ENCODE data around the gene MSL2. TPM values are rescaled to one million over a fixed set of nuclear protein-coding genes. Genes with fewer than 3 reads are reported as not detected.
"Not testable (repeated sequence)": the region's sequence is repeated elsewhere in the genome, so short reads cannot be mapped to it uniquely, and the experiment has no call there.

The MSL2 gene
- total RNA-seq, 1 donor from 2014 or later = 16.5 TPM

GRCh38 chr3:136236109-136236508, 40.0 kb upstream of the MSL2 start:
- Histone ChIP-seq H3K4me3 (no peak overlapping the region), H3K36me3 (no peaks in the 10 kb centered on the region), H3K4me1 (no peaks in the 10 kb centered on the region), H3K9me3 (no peaks in the 10 kb centered on the region), H3K27me3 (no peaks in the 10 kb centered on the region), H3K27ac (no peak overlapping the region)
- no peak for DNase-seq (ENCODE audit: low spot score in 2 of 2)
- intact Hi-C loops (cut with DNase I) = no loop called here
- TF ChIP-seq, protein P1, sequence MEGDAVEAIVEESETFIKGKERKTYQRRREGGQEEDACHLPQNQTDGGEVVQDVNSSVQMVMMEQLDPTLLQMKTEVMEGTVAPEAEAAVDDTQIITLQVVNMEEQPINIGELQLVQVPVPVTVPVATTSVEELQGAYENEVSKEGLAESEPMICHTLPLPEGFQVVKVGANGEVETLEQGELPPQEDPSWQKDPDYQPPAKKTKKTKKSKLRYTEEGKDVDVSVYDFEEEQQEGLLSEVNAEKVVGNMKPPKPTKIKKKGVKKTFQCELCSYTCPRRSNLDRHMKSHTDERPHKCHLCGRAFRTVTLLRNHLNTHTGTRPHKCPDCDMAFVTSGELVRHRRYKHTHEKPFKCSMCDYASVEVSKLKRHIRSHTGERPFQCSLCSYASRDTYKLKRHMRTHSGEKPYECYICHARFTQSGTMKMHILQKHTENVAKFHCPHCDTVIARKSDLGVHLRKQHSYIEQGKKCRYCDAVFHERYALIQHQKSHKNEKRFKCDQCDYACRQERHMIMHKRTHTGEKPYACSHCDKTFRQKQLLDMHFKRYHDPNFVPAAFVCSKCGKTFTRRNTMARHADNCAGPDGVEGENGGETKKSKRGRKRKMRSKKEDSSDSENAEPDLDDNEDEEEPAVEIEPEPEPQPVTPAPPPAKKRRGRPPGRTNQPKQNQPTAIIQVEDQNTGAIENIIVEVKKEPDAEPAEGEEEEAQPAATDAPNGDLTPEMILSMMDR (IDR thresholded peaks at IDR 0.05) = no peak

DNA sequence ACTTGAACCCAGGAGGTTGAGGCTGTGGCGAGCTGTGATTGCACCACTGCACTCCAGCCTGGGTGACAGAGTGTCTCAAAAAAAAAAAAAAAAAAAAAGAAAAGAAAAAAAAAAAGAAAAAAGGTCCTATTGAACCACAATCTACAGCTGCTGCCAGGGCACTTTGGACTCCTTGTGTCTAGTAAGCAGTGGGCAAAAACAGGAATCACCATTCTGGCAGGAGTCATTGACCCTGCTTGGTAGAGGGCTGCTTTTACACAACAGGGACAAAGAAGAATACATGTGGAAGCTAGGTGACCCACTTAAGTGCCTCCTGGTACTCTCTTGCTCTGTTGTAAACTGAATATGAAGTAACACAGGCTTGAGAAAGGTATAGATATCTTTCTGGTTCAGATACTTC, 39.4 kb upstream of the MSL2 start:
- H3K27ac ChIP-seq = no peak overlapping the region
- intact Hi-C loops (cut with DNase I) = no loop called here

GRCh38 chr3:136232413-136232812, 36.3 kb upstream of the MSL2 start:
- H3K27me3 ChIP-seq = no peaks in the 10 kb centered on the region
- H3K4me1 ChIP-seq = no peaks in the 10 kb centered on the region
- no peak overlapping the region for H3K4me3 ChIP-seq
- H3K36me3 ChIP-seq = no peaks in the 10 kb centered on the region
- no peak for DNase-seq (ENCODE audit: low spot score in 2 of 2)
- H3K9me3 ChIP-seq = no peaks in the 10 kb centered on the region
- H3K27ac ChIP-seq = no peak overlapping the region
- intact Hi-C loops (cut with DNase I) = no loop called here
- TF ChIP-seq, protein P1 (IDR thresholded peaks at IDR 0.05) = no peak

More for the DNA sequence above, 39.4 kb upstream of the MSL2 start:
- TF ChIP-seq, protein P1 (IDR thresholded peaks at IDR 0.05) = no peak
- Histone ChIP-seq H3K4me3 (no peak overlapping the region), H3K4me1 (no peaks in the 10 kb centered on the region), H3K27me3 (no peaks in the 10 kb centered on the region), H3K9me3 (no peaks in the 10 kb centered on the region), H3K36me3 (no peaks in the 10 kb centered on the region)
- no peak for DNase-seq (ENCODE audit: low spot score in 2 of 2)

GRCh38 chr3:136222746-136223145, 26.6 kb upstream of the MSL2 start:
- H3K4me1 ChIP-seq; H3K27ac ChIP-seq; DNase-seq (ENCODE audit: low spot score in 2 of 2); H3K9me3 ChIP-seq; H3K36me3 ChIP-seq; H3K4me3 ChIP-seq; intact Hi-C loops (cut with DNase I); H3K27me3 ChIP-seq: not testable (repeated sequence)

GRCh38 chr3:136211547-136211946, 15.4 kb upstream of the MSL2 start:
- Histone ChIP-seq H3K27ac (no peak overlapping the region), H3K9me3 (no peaks in the 10 kb centered on the region), H3K36me3 (no peaks in the 10 kb centered on the region), H3K27me3 (no peaks in the 10 kb centered on the region), H3K4me3 (no peak overlapping the region), H3K4me1 (no peaks in the 10 kb centered on the region)
- TF ChIP-seq, protein P1 (IDR thresholded peaks at IDR 0.05) = no peak
- no peak for DNase-seq (ENCODE audit: low spot score in 2 of 2)
- intact Hi-C loops (cut with DNase I) = no loop called here

GRCh38 chr3:136209921-136210320, 13.8 kb upstream of the MSL2 start:
- intact Hi-C loops (cut with DNase I) = no loop called here
- no peak for DNase-seq (ENCODE audit: low spot score in 2 of 2)

More at GRCh38 chr3:136209921-136210320, 13.8 kb upstream of the MSL2 start:
- Histone ChIP-seq H3K27ac (no peak overlapping the region), H3K4me1 (no peaks in the 10 kb centered on the region), H3K4me3 (no peak overlapping the region), H3K9me3 (no peaks in the 10 kb centered on the region), H3K36me3 (no peaks in the 10 kb centered on the region), H3K27me3 (no peaks in the 10 kb centered on the region)
- TF ChIP-seq, protein P1 (IDR thresholded peaks at IDR 0.05) = no peak

Measured in ascending aorta (tissue), 2 donors.